ENCODE results near the gene GPR42.

GRCh38 chr19:35354898-35355297, 16.0 kb upstream of the GPR42 start:
- TF ChIP-seq POLR2A (IDR thresholded peaks at IDR 0.05) = no peak
- TF ChIP-seq, protein P1, sequence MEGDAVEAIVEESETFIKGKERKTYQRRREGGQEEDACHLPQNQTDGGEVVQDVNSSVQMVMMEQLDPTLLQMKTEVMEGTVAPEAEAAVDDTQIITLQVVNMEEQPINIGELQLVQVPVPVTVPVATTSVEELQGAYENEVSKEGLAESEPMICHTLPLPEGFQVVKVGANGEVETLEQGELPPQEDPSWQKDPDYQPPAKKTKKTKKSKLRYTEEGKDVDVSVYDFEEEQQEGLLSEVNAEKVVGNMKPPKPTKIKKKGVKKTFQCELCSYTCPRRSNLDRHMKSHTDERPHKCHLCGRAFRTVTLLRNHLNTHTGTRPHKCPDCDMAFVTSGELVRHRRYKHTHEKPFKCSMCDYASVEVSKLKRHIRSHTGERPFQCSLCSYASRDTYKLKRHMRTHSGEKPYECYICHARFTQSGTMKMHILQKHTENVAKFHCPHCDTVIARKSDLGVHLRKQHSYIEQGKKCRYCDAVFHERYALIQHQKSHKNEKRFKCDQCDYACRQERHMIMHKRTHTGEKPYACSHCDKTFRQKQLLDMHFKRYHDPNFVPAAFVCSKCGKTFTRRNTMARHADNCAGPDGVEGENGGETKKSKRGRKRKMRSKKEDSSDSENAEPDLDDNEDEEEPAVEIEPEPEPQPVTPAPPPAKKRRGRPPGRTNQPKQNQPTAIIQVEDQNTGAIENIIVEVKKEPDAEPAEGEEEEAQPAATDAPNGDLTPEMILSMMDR (IDR thresholded peaks at IDR 0.05) = no peak

Measured in heart left ventricle (tissue), 13 donors.